DOHH2 (cell line): ENCODE measurements around the gene TFAP2C.

Source experiments
- CTCF ChIP-seq: fragments of 200-600 bp; sonication (generic); IDR thresholded peaks from one replicate; pipeline ENCODE4 v1.5.1; 2014; ENCODE audit warnings: antibody characterized with exemption, mild to moderate bottlenecking, low read depth, low read length; ENCODE audit not compliant: poor library complexity, severe bottlenecking
- EZH2phosphoT487 ChIP-seq: fragments of 200-600 bp; sonication (generic); IDR thresholded peaks from 2 replicates; pipeline ENCODE4 v1.6.1; 2017; ENCODE audit warnings: borderline replicate concordance, mild to moderate bottlenecking, antibody characterized with exemption, low read length, moderate library complexity, mixed read lengths

- TF ChIP-seq EZH2phosphoT487 (no peak), CTCF (no peak)
Measured at GRCh38 chr20:56676001-56676400, 46.9 kb downstream of the TFAP2C start.
